GM20000 (cell line): Measurements from ENCODE around the gene MIGA1.
"Not testable (repeated sequence)": the region's sequence is repeated elsewhere in the genome, so short reads cannot be mapped to it uniquely, and the experiment has no call there.

Experiments used
- DNase-seq: peaks from one replicate; pipeline ENCODE4 v3.0.0; 2012; ENCODE audit warnings: low spot score
- TF ChIP-seq, protein P1 (sequence below): IDR thresholded peaks from 2 replicates; pipeline ENCODE4 v1.5.1; 2012; ENCODE audit warnings: mild to moderate bottlenecking, control low read depth; ENCODE audit errors: extremely low read depth, missing control alignments

Gene MIGA1

GRCh38 chr1:77781683-77782082 is 2.2 kb downstream of the MIGA1 start:
- TF ChIP-seq, protein P1, sequence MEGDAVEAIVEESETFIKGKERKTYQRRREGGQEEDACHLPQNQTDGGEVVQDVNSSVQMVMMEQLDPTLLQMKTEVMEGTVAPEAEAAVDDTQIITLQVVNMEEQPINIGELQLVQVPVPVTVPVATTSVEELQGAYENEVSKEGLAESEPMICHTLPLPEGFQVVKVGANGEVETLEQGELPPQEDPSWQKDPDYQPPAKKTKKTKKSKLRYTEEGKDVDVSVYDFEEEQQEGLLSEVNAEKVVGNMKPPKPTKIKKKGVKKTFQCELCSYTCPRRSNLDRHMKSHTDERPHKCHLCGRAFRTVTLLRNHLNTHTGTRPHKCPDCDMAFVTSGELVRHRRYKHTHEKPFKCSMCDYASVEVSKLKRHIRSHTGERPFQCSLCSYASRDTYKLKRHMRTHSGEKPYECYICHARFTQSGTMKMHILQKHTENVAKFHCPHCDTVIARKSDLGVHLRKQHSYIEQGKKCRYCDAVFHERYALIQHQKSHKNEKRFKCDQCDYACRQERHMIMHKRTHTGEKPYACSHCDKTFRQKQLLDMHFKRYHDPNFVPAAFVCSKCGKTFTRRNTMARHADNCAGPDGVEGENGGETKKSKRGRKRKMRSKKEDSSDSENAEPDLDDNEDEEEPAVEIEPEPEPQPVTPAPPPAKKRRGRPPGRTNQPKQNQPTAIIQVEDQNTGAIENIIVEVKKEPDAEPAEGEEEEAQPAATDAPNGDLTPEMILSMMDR = no peak
- DNase-seq = no peak

GRCh38 chr1:77783141-77783540 is 3.7 kb downstream of the MIGA1 start:
- DNase-seq = no peak
- TF ChIP-seq, protein P1 = no peak

GRCh38 chr1:77786093-77786741 is 6.8 kb downstream of the MIGA1 start:
- DNase-seq = not testable (repeated sequence)

DNA sequence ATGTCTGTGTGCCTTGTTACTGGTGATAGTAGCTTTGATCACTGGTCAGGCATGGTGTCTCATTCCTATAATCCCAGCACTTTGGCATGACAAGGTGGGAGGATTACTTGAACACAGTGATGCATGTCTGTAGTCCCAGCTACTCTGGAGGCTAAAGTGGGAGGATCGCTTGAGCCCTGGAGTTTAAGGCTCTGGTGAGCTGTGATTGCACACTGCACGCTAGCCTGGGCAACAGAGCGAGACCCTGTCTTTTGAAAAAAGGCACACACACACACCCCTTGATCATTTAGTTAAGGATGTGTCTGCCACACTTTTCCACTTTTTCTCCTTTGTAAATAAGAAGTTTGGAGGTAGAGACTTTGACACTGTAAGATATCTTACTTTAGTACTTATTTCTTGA is 15.1 kb downstream of the MIGA1 start:
- TF ChIP-seq, protein P1 = no peak
- DNase-seq = no peak

- TF ChIP-seq, protein P1 = no peak
- no peak for DNase-seq
Observed at GRCh38 chr1:77796695-77797405, 17.4 kb downstream of the MIGA1 start.

GRCh38 chr1:77797991-77798390 is 18.5 kb downstream of the MIGA1 start:
- DNase-seq = no peak
- TF ChIP-seq, protein P1 = no peak

GRCh38 chr1:77802026-77802425 is 22.6 kb downstream of the MIGA1 start:
- no peak for DNase-seq
- TF ChIP-seq, protein P1 = no peak

DNA sequence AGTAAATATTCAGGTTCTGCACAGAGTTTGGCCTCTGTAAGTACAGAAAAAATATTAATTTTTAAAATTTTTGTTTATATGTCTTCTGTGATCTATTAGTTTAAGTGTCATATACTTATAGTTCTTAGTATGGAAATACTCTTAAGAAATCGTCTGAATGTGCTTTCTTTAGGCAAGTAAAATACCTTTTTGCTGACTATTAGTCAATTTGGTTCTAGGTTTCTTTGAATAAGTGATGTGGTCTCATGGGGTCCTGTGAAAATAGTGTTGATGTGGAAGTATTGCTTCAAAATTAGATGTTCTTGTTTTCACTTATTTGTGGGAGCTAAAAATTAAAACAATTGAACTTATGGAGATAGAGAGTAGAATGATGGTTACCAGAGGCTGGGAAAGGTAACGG is 23.9 kb downstream of the MIGA1 start:
- DNase-seq = no peak
- TF ChIP-seq, protein P1 = no peak

DNA sequence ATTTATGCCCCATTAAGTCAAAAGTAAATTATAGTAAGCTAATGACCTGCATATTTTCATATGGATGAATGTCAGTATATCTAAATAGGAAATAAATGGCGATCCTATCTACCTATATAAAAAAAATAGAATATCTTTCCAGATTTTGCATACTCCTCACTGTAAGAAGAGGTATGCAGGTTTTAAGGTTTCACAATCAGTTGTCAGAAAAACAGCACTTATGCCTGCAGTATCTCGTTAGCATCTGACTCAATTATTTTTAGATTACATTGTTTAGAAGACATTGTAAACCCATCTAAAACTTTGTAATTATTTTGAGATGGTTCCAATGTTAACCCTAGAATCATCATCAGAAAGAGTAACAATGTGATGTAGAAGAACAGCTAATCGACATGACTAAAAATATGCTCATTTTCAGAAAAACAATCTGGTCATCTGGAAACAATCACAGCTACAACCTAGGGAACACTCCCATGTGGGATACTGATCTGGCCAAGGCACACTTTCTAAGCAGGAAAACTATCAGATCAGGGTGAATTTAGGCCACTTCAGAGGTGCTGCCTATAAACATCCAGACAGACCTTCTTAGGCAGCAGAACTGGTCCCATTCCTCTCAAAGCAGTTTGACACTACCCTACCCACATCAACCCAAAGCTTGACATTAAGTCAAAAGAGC is 30.5 kb downstream of the MIGA1 start:
- not testable (repeated sequence) for DNase-seq

GRCh38 chr1:77811589-77811988 is 32.1 kb downstream of the MIGA1 start:
- DNase-seq = not testable (repeated sequence)
